NCI-H2196 treated with DMSO at 0.1 percent for 48 hours (cell line): Measurements from ENCODE around the gene TIPRL.
A peak's percentile ranks its signal among the peaks of the same experiment; 100 is the strongest.
"Not testable (repeated sequence)": the region's sequence is repeated elsewhere in the genome, so short reads cannot be mapped to it uniquely, and the experiment has no call there.

Experiments used
- DNase-seq: peaks from one replicate; lab custom pipeline; 2025; ENCODE audit not compliant: unreplicated experiment; lab: John Stamatoyannopoulos, UW

The TIPRL gene

DNA sequence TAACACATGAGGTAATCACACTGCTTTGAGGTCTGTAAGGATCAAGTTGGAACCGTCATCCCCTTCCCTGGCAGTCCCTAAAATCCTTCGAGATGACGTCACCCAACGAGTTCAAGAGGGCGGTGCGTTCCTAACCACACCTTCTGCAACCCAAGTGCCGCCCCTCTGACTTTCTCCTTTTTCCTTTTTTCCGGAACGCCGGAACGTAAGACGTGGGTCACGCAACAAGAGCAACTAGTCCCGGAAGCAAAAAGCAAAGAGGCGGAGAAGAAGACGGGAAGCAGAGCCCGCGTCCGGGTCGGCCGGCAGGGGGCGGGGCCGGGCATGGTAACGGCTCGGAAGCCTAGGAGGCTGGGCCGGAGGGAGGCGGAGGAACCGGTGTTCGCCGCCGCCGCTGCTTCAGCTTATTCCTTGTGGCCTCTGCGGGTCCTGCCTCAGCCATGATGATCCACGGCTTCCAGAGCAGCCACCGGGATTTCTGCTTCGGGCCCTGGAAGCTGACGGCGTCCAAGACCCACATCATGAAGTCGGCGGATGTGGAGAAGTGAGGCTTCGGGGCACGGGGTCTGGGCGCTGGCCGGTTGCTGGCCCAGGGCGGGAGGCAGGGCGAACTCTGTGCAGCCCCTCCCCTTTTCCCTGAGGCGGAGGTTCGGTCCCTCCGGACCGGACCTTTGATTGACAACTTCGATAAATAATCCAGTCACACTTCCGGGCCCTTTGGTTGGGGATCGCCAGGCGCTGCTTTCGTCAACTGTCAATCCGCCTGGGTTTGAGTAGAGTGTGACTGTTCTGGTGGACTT lies at the start of gene TIPRL:
Gene TIPRL, plus strand, starts transcription at position 325 of the 800 bp plus-strand sequence. Its CDS starts 116 bp downstream, at position 441.
- DNase-seq = peak; percentile 96

DNA sequence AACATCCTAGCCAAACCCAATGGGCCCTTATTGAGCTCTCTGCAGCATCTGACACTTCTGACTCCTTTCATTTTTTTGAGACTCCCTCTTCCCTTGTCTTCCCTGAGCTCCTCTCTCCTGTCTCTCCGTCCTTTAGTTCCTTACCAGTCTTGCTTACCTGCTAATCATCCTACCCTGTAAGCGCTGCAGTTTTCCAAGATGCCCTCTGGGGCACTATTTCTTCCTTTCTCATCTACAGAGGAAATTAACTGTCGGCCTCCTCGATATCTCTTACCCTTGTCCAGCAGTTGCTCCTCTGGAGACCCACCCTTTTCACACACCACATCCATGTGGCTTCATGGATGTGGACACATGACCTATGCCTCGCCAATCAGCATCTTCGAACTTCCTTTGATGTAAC lies 48.8 kb upstream of the TIPRL start:
- no peak for DNase-seq

DNA sequence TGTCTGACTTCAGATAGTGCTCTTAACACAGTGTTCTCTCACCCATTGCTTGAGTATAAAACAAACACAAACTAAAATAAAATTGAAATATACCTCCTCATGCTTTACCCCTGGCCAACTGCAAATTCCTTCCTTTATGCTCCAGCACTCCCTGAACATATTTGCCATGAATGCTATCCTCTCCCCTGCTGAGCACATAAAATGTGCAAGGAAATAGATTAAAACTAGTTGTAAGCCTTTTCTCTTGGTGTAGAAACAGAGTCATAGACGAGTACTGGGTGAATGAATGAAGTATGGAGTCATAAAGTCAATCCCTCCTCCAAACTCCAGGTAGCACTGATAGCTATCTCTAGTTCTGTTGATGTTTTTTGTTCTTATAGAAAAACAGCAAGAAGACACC lies 44.6 kb upstream of the TIPRL start:
- DNase-seq = no peak

DNA sequence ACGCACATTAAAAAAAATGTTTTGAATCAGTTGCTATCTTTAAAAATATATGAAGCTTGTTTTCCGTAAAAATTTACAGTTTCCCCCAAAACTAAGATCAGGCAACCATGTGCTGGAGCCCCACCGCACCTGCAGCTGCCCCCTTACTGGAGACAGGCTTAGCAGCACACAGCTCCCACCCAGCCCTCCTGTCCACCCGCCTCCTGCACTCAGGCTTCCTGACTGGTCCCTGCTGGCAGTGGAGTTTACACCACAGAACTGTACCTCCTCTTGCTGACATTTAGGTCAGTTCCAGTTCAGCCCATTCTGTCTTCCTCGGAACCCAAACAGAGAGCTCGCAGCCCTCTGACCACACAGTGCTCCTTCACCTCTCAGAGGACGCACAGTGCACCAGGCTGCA lies 44.1 kb upstream of the TIPRL start:
- no peak for DNase-seq

DNA sequence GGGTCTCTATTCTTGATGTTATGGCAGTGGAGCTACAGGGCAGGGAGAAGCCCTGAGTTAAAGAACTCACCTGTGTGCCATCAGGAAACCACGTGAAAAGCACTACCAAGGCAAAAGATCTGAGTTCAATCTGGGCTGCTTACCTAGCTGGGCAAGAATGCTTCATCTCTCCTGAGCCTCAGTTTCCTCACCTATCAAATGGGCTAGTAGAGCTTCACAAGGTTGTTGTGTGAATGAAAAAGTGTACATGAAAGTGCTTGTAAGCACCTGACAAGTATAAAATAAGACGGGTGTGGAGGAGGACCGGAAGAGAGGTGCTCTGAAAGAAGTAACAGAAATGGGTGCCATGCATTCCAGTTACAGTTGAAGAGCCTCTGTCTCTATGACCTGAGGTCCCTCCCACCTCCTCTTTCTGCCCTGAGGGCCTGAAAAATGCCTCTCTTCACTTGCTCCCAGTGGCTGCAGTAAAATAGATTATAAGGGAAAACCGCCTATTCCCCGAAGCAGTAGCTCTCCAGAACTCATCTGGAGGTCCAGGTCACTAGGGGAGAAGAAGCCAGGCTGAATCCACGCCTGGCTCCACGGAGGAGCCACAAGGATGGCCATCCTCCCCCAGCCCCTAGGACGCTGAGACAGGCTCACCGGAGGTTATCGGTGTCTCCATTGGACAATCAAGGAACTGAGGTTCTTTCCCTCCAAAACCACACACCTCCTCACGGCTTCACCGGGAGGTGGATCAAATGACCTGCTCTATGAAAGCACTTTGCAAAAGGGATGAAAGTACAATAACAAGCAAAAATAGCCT lies 43.4 kb upstream of the TIPRL start:
- no peak for DNase-seq

DNA sequence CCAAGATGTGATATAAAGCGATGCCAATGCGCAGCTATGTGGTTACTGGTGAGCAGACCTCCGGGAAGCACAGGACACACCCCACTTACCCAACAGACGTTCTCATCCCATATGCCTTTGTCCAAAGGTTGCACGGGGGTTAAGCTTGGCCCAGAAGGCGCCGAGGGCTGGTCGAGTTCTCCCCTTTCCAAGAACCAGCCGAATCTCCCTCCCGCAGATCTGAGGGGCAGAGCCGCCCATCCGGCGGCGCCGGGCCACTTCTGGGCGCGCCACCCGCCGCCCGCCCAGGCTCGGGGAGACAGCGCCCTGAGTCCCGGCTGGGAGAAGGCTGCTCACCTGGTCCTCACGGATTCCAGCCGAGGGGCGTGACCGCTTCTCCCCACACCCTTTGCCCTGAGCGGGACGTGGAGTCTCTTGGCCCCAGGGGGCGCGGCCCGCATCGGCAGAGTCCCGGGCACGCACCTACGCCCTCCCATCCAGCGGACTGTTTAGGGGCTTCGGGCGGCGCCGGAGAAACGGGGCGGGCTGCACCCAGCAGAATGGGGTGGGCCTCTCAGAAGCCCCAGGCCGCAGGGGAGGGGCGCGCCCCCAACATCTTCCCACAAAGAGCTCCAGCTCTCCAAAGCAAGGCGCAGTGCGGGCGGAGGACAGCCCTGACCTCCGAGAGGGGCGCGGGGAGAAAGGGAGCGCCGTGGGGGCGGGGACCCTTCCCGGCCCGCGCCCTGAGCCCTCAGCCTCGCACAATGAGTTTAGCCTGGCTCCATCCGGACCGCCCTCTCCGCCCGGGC lies 42.6 kb upstream of the TIPRL start:
- no peak for DNase-seq

DNA sequence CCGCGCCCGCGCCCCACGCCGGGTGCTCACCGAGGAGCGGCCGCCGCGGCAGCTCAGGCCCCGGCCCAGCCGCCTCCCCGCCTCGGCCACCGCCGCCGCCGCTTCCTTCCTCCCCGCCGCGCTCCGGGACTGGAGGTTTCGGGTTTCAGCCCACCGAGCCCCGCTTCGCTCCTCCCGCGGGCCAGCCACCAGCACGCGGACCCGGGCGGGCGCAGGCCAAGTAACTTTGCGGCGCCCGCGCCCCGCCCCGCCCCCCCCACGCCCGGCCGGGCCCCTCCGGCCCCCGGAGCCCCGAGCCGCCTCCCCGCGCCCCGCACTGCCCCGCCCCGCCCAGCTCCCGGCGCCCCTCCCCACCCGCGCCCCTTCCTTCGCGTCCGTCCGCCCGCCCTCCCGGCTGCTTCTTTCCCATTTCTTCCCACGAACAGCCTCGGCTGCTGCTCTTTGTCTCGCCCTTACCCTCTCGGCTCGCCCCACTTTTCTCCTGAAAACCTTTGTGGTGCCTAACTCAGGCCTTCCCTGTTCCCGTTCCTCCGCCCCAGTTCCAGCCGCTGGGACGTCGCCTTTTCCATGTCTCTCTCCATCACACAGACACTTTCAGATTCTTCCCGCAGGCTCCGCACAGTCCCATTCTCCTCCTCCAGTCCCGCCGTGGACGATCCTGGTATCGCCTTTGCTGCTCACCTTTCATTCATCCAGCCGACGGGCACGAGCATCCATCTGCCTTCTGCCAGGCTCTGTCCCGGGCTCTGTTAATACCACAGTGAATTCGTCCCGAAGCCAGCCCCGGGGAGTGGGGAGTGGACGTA lies 41.9 kb upstream of the TIPRL start, which contains the start of gene GPR161:
Gene GPR161, minus strand, starts transcription at position 222 of the 806 bp plus-strand sequence. CDS start 32,080 bp downstream, outside the sequence.
- DNase-seq = no peak

DNA sequence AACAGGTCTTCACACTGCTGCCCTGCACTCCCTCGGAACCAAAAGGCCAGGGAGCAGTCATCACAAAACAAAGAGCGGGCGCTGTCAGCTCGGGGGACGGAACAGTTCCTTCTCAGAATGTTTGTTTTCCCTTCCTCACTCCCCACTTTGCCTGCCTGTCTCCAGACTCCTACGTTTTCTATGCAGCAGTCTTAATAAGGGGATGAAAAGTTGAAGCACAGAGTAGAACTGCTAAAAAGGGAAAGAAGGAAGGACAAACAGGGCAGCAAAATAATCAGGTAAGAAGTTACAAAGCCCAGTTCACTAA lies 41.3 kb upstream of the TIPRL start:
- DNase-seq = no peak

DNA sequence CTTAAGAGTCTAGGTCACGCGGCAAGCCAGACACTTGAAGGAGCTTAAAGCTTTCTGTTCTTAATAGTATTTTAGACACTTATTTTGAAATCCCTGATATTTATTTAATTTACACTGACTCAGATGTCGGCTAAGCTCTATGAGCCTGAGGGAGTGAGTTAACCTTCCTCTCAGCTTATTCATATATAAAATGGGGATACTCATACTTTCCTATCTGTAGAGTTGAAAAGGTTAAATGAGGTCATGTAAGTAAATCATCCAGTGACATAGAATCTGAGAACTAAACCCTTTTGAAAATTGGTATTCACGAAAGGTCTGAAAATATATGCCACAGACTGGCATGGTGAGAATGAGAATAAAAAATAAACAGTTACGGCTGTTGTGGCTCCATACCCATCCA lies 40.6 kb upstream of the TIPRL start:
- DNase-seq = no peak

DNA sequence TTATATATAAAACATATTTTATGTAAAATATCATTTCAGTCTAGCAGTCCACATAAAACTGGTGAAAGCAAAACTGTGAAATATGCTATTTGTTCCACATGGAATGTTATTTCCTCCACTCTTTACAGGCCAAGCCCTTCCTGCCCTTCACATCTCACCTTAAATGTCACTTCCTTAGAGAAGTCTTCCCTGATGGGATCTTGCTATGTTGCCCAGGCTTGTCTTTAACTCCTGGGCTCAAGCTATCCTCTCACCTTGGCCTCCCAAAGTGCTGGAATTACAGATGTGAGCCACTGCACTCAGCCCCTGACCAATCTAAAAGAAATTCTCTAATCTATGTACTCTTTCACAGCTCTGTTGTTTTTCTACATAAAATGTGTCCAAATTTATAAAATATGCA lies 39.7 kb upstream of the TIPRL start:
- DNase-seq = no peak

DNA sequence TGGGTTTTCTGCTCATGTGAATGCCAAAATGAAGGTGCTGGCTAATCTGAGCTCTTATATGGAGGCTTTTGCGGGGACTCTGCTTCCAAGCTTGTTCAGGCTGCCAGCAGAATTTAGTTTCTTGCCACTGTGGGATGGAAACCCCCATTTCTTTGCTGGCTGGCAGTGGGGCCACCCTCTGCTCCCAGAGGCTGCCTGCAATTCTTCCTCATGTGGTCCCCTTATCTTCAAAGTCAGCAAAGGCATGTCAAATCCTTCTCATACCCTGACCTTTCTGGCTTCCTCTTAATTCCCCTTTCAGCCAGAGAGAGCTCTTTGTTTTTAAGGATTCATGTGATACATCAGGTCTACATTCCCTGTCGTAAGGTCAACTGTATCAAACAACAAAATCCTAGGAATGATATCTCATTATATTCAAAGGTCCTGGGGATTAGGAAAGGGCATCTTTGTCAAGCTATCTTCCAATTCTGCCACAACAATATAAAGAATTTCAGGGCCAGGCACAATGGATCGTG lies 36.8 kb upstream of the TIPRL start:
- DNase-seq = no peak

DNA sequence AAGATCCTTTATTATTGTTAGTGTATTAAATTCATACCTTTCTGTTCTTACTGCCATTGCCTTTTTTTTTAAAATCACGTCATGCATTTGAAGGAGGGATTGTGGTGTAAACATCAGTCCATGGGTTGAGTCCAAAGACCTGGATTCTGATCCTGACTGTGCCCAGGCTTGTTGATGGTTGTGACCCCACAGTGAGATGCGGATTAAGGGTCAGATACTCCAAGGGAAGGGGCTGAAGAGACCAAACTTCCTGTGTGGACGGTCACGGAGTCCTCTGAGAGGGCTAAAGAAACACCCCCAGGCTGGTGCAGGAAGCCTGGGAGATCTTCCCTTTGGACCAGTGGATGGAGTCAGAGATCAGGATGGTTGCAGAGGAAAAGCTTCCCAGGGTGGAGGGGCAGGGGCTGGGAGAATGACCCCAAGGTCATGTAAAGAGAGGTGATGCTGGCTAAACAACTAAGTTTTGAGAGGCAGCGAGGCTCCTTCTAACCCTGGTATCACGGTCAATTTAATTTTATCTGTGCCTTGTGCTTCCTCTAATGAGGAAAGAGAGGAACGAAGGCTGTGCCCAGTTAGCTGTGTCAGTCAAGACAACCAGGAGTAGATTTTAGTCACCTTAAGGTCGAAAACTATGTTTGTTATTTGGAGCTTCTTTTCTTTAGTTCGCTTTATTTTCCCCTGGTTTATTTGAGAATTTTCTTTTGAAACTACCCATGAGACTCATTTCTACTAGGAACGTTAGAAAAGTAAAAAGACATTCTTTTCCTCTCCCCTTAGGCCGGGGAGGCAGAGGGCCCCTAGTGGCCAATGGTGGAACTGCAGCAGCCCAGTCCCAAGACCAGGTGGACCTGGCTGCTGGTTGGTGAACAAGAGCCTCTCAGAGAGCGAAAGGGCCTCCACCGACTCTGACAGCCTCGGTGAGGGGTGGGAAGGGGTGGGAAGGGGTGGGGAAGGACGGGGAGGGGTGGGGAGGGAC lies 33.3 kb upstream of the TIPRL start:
- DNase-seq = peak; percentile 34

DNA sequence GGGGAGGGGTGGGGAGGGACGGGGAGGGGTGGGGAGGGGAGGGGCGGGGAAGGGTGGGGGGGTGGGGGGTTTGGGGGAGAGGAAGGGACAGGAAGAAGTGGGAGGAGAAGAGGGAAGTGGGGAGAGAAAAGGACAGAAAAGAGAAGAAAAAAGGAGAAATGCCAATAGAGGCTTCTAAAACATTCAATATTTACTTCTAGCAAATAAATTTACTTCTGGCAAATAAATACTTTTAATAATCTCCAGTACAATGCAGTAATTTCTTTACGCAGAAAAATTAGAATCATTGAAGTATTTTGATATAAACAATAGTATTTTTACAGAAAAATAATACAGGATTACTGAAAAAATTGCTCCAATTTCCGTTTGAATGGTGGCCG lies 32.6 kb upstream of the TIPRL start:
- no peak for DNase-seq

DNA sequence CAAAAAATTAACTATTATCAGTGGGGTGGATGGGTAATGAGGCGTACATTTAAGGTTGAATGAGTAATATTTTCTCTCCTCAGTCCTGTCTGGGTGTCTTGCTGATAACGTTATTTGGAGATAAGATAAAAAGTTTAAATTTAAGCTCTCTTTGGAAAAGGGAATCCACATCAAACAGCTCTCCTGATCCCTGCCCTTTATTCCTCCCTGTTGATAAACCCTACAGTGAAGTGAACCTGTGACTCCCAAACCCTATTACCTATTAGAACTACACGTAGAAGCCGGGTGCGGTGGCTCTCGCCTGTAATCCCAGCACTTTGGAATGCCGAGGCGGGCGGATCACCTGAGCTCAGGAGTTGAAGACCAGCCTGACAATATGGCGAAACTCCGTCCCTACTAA lies 32.1 kb upstream of the TIPRL start:
- no peak for DNase-seq

DNA sequence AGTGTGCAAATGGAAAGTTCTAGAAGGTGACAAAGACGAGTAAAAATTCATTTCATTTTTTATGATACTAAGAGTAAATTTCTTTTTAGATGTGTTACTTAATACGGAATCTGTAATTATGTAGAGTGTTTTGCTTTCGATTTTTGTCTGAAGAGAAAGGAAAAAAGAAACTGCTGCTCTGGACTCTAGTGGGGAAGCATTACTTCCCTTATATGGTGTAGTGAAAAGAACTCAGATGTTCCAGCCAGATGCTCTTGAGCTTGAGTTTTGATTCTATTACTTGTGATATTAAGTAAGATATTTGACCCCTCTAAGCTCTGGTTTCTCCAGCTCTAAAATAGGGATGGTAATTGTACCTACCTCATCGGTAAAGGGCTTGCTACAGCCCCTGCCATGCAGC lies 29.8 kb upstream of the TIPRL start:
- DNase-seq = no peak

DNA sequence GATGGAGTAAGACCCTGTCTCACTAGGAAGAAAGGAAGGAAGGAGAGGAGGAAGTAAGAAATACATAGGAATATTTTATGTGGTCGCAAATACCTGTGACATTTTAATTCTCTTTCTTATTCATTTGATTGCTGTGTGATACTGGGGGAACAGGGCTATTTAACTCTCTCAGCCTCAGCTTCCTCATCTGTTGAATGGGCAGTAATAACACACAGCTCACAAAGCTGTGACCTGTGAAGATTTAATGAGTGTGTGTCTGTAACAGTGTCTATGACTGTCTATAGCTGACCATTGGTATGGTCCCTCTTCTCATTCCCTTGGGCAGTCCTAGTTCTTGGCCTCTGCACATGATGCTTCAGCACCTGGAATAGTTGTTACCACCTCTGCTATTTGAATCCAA lies 28.5 kb upstream of the TIPRL start:
- DNase-seq = no peak

DNA sequence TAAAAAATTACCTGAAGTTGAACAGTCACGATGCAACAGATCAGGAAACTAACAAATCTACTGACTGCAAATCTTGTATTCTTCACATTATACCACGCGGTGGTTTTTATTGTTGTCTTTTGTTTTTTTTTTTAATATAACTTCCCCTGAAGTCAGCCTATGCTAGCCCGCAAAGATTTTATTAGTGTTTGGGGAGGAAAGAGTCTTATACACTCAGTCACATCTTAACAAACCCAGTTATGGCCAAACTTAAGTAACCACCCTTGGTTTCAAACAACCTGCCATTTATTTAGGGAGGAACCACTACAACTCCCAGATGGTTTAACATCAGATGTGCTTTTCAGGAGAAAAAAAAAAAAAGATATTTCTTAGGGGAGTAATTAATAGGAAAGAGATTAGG lies 26.8 kb upstream of the TIPRL start:
- DNase-seq = no peak

DNA sequence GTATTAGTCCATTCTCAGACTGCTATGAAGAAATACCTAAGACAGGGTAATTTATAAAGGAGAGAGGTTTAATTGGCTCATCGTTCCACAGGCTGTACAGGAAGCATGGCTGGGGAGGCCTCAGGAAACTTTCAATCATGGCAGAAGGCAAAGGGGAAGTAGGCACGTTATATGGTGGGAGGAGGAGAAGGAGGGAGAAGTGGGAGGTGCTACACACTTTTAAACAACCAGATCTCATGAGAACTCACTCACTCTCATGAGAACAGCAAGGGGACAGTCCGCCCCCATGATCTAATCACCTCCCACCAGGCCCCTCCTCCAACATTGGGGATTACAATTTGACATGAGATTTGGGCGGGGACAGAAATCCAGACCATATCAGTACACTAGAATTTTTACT lies 24.1 kb upstream of the TIPRL start:
- not testable (repeated sequence) for DNase-seq

DNA sequence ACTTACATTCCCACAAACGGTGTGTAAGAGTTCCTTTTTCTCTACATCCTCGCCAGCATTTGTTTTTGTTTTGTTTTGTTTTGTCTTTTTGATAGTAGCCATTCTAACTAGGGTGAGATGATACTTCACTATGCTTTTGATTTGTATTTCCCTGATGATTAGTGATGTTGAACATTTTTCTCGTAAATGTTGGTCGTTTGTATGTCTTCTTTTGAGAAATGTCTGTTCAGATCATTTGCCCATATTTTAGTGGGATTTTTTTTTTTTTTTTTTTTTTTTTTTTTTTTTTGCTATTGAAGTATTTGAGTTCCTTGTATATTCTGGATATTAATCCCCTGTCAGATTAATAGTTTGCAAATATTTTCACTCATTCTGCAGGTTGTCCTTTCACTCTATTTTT lies 22.9 kb upstream of the TIPRL start:
- DNase-seq = no peak
